NB4 (cell line): ENCODE data around the gene CDK12.
"Not testable (repeated sequence)": the region's sequence is repeated elsewhere in the genome, so short reads cannot be mapped to it uniquely, and the experiment has no call there.

Source experiments
- POLR2A ChIP-seq: IDR thresholded peaks from 2 replicates; pipeline ENCODE4 v1.6.1; 2011; ENCODE audit warnings: mild to moderate bottlenecking; ENCODE audit not compliant: insufficient read length; ENCODE audit errors: extremely low read depth
- TF ChIP-seq, protein P1 (sequence below): IDR thresholded peaks from one replicate; pipeline ENCODE4 v1.5.1; 2012; ENCODE audit warnings: low read depth, low read length

DNA sequence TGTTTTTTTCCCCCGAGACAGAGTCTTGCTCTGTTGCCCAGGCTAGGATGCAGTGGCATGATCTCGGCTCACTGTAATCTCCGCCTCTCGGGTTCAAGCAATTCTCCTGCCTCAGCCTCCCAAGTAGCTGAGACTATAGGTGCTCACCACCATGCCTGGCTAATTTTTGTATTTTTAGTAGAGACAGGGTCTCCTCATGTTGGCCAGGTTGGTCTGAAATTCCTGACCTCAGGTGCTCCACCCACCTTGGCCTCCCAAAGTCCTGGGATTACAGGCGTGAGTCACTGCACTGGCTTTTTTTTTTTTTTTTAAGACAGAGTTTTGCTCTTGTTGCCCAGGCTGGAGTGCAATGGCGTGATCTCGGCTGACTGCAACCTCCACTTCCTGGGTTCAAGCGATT lies 18.3 kb downstream of the CDK12 start:
- TF ChIP-seq, protein P1, sequence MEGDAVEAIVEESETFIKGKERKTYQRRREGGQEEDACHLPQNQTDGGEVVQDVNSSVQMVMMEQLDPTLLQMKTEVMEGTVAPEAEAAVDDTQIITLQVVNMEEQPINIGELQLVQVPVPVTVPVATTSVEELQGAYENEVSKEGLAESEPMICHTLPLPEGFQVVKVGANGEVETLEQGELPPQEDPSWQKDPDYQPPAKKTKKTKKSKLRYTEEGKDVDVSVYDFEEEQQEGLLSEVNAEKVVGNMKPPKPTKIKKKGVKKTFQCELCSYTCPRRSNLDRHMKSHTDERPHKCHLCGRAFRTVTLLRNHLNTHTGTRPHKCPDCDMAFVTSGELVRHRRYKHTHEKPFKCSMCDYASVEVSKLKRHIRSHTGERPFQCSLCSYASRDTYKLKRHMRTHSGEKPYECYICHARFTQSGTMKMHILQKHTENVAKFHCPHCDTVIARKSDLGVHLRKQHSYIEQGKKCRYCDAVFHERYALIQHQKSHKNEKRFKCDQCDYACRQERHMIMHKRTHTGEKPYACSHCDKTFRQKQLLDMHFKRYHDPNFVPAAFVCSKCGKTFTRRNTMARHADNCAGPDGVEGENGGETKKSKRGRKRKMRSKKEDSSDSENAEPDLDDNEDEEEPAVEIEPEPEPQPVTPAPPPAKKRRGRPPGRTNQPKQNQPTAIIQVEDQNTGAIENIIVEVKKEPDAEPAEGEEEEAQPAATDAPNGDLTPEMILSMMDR, result not testable (repeated sequence)
- not testable (repeated sequence) for TF ChIP-seq POLR2A
